ENCODE data around the gene CST8. TPM values are rescaled to one million over a fixed set of nuclear protein-coding genes. Genes with fewer than 3 reads are reported as not detected.
"Not testable (repeated sequence)": the region's sequence is repeated elsewhere in the genome, so short reads cannot be mapped to it uniquely, and the experiment has no call there.

The CST8 gene
- total RNA-seq, 1 donor from 2014 or later: not detected

DNA sequence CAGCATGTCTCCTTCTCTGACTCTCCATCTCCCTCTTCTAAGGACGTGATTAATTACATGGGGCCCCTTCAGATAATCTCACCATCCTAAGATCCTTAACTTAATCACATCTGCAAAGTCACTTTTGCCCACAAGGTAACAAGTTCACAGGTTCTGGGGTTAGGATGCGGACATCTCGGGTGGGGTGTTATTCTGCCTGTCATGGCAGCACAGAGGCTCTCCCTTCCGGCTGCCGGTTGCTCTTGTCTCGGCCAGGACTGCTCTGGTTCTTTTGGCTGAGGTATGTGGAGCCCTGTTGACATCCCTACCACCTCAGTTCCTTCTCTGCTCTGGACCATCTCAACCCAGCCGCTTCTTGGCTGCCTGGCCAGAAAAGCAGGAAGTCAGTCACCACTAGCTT lies 34.0 kb upstream of the CST8 start:
- H3K36me3 Mint-ChIP-seq (ENCODE audit: unreplicated experiment): no peaks in the 10 kb centered on the region
- no peak for DNase-seq
- no peak overlapping the region for H3K4me3 Mint-ChIP-seq (ENCODE audit: unreplicated experiment)
- H3K27me3 Mint-ChIP-seq (ENCODE audit: unreplicated experiment): peaks cover 5% of the 10 kb centered on the region
- no peak overlapping the region for H3K27ac Mint-ChIP-seq (ENCODE audit: unreplicated experiment)
- H3K9me3 Mint-ChIP-seq (ENCODE audit: unreplicated experiment): no peaks in the 10 kb centered on the region
- TF ChIP-seq, protein P1, sequence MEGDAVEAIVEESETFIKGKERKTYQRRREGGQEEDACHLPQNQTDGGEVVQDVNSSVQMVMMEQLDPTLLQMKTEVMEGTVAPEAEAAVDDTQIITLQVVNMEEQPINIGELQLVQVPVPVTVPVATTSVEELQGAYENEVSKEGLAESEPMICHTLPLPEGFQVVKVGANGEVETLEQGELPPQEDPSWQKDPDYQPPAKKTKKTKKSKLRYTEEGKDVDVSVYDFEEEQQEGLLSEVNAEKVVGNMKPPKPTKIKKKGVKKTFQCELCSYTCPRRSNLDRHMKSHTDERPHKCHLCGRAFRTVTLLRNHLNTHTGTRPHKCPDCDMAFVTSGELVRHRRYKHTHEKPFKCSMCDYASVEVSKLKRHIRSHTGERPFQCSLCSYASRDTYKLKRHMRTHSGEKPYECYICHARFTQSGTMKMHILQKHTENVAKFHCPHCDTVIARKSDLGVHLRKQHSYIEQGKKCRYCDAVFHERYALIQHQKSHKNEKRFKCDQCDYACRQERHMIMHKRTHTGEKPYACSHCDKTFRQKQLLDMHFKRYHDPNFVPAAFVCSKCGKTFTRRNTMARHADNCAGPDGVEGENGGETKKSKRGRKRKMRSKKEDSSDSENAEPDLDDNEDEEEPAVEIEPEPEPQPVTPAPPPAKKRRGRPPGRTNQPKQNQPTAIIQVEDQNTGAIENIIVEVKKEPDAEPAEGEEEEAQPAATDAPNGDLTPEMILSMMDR (IDR thresholded peaks at IDR 0.05; ENCODE audit: partially characterized antibody, unreplicated experiment): no peak
- no peaks in the 10 kb centered on the region for H3K4me1 Mint-ChIP-seq (ENCODE audit: low read depth, unreplicated experiment)

DNA sequence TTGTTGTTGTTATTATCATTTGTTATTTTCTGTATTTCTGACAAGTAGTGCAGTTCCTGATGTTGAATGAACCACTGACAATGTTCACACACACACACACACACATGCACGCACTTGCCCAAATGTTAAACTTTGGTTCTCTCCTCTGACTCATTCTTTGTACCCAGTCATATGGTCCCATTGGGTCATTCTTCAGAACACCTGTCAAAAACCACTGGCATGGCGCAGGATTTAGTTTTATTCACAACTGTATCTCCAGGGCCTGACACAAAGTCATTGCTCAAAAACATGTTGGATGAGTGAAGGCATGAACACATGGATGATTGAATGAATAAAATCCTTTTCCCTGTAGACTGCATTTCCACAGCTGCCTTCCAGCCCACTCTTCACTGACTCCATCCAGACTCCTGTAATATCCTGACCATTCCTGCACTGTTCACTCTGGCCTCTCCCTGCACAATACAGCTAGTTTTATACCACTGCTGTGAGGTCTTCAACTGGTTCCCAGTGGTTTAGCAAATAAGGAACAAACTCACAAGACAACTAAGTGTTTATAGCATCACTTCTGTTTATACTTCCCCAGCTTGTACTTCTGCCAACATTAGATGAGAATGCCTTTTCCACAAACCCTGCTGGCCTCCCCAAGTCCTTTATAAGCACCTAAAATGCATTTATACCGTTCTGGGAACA lies 31.3 kb upstream of the CST8 start:
- no peak overlapping the region for H3K4me3 Mint-ChIP-seq (ENCODE audit: unreplicated experiment)
- H3K27me3 Mint-ChIP-seq (ENCODE audit: unreplicated experiment): peaks cover 6% of the 10 kb centered on the region
- H3K4me1 Mint-ChIP-seq (ENCODE audit: low read depth, unreplicated experiment): no peaks in the 10 kb centered on the region
- DNase-seq: no peak
- H3K9me3 Mint-ChIP-seq (ENCODE audit: unreplicated experiment): no peaks in the 10 kb centered on the region
- no peaks in the 10 kb centered on the region for H3K36me3 Mint-ChIP-seq (ENCODE audit: unreplicated experiment)
- H3K27ac Mint-ChIP-seq (ENCODE audit: unreplicated experiment): no peak overlapping the region
- TF ChIP-seq, protein P1 (IDR thresholded peaks at IDR 0.05; ENCODE audit: partially characterized antibody, unreplicated experiment): no peak

DNA sequence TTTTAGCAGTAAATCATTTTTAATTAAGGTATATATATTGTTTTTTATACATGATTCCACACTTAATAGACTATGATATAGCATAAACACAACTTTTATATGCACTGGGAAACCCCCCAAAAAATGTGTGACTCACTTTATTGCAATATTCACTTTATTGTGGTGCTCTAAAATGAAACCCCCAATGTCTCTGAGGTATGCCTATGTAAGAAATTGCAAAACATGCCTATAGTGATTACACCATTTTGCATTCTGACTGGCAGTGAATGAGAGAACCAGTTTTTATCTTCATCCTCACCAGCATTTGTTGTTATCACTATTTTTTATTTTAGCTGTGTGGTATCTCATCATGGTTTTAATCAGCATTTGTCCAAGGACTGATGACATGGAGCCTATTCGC lies 29.7 kb upstream of the CST8 start:
- Mint-ChIP-seq H3K27ac (ENCODE audit: unreplicated experiment) (no peak overlapping the region), H3K27me3 (ENCODE audit: unreplicated experiment) (peaks cover 4% of the 10 kb centered on the region), H3K4me1 (ENCODE audit: low read depth, unreplicated experiment) (no peaks in the 10 kb centered on the region), H3K36me3 (ENCODE audit: unreplicated experiment) (no peaks in the 10 kb centered on the region), H3K4me3 (ENCODE audit: unreplicated experiment) (no peak overlapping the region), H3K9me3 (ENCODE audit: unreplicated experiment) (no peaks in the 10 kb centered on the region)
- no peak for DNase-seq
- TF ChIP-seq, protein P1 (IDR thresholded peaks at IDR 0.05; ENCODE audit: partially characterized antibody, unreplicated experiment): no peak

DNA sequence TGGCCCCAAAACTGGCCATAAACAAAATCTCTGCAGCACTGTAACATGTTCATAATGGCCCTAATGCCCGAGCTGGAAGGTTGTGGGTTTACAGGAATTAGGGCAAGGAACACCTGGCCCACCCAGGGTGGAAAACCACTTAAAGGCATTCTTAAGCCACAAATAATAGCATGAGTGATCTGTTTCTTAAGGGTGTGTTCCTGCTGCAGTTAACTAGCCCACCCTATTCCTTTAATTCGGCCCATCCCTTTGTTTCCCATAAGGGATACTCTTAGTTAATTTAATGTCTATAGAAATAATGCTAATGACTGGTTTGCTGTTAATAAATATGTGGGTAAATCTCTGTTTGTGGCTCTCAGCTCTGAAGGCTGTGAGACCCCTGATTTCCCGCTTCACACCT lies 24.0 kb upstream of the CST8 start:
- H3K4me3 Mint-ChIP-seq (ENCODE audit: unreplicated experiment); DNase-seq; H3K9me3 Mint-ChIP-seq (ENCODE audit: unreplicated experiment); H3K27ac Mint-ChIP-seq (ENCODE audit: unreplicated experiment); H3K27me3 Mint-ChIP-seq (ENCODE audit: unreplicated experiment); H3K4me1 Mint-ChIP-seq (ENCODE audit: low read depth, unreplicated experiment); H3K36me3 Mint-ChIP-seq (ENCODE audit: unreplicated experiment): not testable (repeated sequence)

DNA sequence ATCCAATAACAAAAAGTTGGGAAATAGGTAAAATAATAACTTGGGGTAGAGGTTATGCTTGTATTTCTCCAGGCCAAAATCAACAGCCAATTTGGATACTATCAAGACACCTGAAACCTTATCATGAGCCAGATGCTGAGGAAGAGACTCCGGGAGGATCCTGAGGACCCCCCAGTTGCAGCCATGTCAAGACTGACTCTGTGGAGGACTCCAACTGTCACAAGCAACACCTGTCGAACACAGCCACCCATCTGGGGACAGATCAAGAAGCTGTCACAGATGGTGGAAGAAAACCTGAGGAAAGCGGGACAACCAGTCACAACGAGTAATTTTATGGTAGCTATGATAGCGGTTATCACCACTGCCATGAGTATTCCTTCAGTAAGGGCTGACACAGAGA lies 18.6 kb upstream of the CST8 start:
- not testable (repeated sequence) for H3K36me3 Mint-ChIP-seq (ENCODE audit: unreplicated experiment); H3K27ac Mint-ChIP-seq (ENCODE audit: unreplicated experiment); DNase-seq; H3K4me3 Mint-ChIP-seq (ENCODE audit: unreplicated experiment); H3K9me3 Mint-ChIP-seq (ENCODE audit: unreplicated experiment); H3K4me1 Mint-ChIP-seq (ENCODE audit: low read depth, unreplicated experiment); H3K27me3 Mint-ChIP-seq (ENCODE audit: unreplicated experiment)

DNA sequence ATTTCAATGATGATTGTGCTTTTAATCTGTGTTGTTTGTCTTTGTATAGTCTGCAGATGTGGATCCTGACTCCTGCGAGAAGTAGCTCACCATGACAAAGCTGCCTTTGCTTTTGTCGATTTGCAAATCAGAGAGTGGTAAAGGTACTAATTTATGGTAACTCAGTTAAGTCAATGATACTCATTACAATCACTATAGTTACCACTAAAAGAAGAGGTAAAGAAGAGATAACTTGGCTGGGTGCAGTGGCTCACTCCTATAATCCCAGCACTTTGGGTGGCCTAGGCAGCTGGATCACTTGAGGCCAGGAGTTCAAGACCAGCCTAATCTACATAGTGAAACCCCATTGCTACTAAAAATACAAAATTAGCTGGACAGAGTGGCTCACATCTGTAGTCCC lies 17.6 kb upstream of the CST8 start:
- not testable (repeated sequence) for DNase-seq; H3K4me1 Mint-ChIP-seq (ENCODE audit: low read depth, unreplicated experiment); H3K9me3 Mint-ChIP-seq (ENCODE audit: unreplicated experiment); H3K4me3 Mint-ChIP-seq (ENCODE audit: unreplicated experiment); H3K27ac Mint-ChIP-seq (ENCODE audit: unreplicated experiment); H3K27me3 Mint-ChIP-seq (ENCODE audit: unreplicated experiment); H3K36me3 Mint-ChIP-seq (ENCODE audit: unreplicated experiment)
